OCI-LY3 (cell line): ENCODE data around the gene UBE2N.

Experiments used
- H2AFZ ChIP-seq: fragments of 200-600, 300-600 bp; shearing (Covaris generic); 2 replicates; pipeline ENCODE4 v1.6.0; 2014; ENCODE audit warnings: antibody characterized with exemption, low read depth, low read length
- H3K27ac ChIP-seq: fragments of 200-600, 300-600 bp; sonication (generic); 2 replicates; pipeline ENCODE4 v1.5.1; 2014; ENCODE audit warnings: mild to moderate bottlenecking, low read length, moderate library complexity, mixed read lengths
- H3K27me3 ChIP-seq: fragments of 200-600, 300-600 bp; sonication (generic); 2 replicates; pipeline ENCODE4 v1.6.1; 2014; ENCODE audit warnings: low read depth, low read length, mixed read lengths
- H3K36me3 ChIP-seq: fragments of 200-600, 300-600 bp; sonication (generic); replicated peaks from 2 replicates; pipeline ENCODE3; 2014; ENCODE audit warnings: low read depth, low read length, mixed read lengths
- H3K4me1 ChIP-seq: fragments of 300-600, 200-600 bp; sonication (generic); 2 replicates; pipeline ENCODE4 v1.6.1; 2014; ENCODE audit warnings: low read length, mixed read lengths
- H3K4me2 ChIP-seq: fragments of 200-600, 300-600 bp; sonication (generic); 2 replicates; pipeline ENCODE4 v1.6.1; 2014; ENCODE audit warnings: low read length, mixed read lengths
- H3K4me3 ChIP-seq: fragments of 300-600, 200-600 bp; sonication (generic); 2 replicates; pipeline ENCODE4 v1.5.1; 2014; ENCODE audit warnings: antibody characterized with exemption, mild to moderate bottlenecking, low read length, moderate library complexity
- H3K79me2 ChIP-seq: fragments of 300-600, 200-600 bp; shearing (Covaris generic); 2 replicates; pipeline ENCODE4 v1.6.1; 2014; ENCODE audit warnings: mild to moderate bottlenecking, low read length, mixed read lengths
- H3K9ac ChIP-seq: fragments of 300-600, 200-600 bp; shearing (Covaris generic); 2 replicates; pipeline ENCODE4 v1.6.0; 2014; ENCODE audit warnings: mild to moderate bottlenecking, low read length, moderate library complexity
- H3K9me3 ChIP-seq: fragments of 200-600, 300-600 bp; shearing (Covaris generic); 2 replicates; pipeline ENCODE4 v1.6.1; 2014; ENCODE audit warnings: low read length, mixed read lengths; ENCODE audit not compliant: insufficient read depth
- H4K20me1 ChIP-seq: fragments of 200-600, 300-600 bp; sonication (generic); 2 replicates; pipeline ENCODE4 v1.6.1; 2016; ENCODE audit warnings: low read length, mixed read lengths; ENCODE audit not compliant: insufficient read depth
- EZH2phosphoT487 ChIP-seq: fragments of 200-600 bp; shearing (Covaris generic); IDR thresholded peaks from 2 replicates; pipeline ENCODE4 v1.6.1; 2018; ENCODE audit warnings: antibody characterized with exemption, mixed run types, low read depth
- TF ChIP-seq, protein P1 (sequence below): fragments of 200-600, 300-600 bp; sonication (generic); IDR thresholded peaks from 2 replicates; pipeline ENCODE4 v1.5.1; 2014; ENCODE audit warnings: antibody characterized with exemption, low read length, low read depth

UBE2N gene, protein sequence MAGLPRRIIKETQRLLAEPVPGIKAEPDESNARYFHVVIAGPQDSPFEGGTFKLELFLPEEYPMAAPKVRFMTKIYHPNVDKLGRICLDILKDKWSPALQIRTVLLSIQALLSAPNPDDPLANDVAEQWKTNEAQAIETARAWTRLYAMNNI

DNA sequence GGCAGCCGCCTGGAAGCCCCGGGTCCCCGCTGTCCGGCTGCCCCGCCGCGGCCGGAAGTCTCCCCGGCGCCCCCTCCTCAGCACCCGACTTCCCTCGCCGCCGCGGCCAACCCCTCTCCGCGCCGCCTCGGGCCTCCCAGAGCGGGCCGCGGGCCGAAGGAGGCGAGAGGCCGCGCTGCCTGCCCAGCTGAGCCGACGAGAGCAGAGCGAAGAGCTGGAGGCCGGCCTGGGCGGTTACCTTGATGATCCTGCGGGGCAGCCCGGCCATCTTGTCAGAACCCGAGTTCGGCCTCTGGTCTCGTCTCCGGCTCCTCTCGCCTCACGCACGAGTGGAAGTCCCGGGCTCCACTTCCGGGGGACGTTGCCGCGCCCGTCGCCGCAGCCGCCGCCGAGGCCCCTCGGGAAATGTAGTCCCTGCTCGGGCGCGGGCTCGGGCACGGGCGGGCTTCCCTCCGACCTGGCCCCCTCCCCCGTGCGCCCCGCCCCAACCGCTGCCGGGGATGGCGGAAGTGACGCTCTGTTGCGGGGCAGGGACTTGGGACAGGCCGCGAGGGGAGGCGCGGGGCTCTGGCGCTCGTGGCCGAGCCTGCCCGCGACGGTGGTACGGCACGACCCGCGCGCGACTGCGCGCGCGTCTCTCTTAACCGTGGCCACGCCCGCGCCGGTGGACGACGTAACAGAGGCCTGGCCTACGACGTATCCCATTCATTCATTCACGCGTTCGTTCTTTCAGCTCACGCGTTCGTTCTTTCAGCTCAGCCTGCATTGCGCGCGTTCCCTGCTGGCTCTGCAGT lies at the start of gene UBE2N:
Gene UBE2N (minus strand): TSS at position 331 of the 794 bp plus-strand sequence. CDS start 63 bp downstream, at position 268.
- H3K4me1 ChIP-seq, result peaks cover 51% of the 10 kb centered on the region
- H3K36me3 ChIP-seq, result no peaks in the 10 kb centered on the region
- no peaks in the 10 kb centered on the region for H3K27me3 ChIP-seq
- peaks cover 42% of the 10 kb centered on the region for H4K20me1 ChIP-seq
- H3K27ac ChIP-seq, result peak within 1 kb of the TSS; percentile 69
- peaks cover 59% of the 10 kb centered on the region for H3K79me2 ChIP-seq
- peak within 1 kb of the TSS; percentile 96 for H3K4me3 ChIP-seq
- peak within 1 kb of the TSS; percentile 96 for H3K9ac ChIP-seq
- TF ChIP-seq, protein P1, sequence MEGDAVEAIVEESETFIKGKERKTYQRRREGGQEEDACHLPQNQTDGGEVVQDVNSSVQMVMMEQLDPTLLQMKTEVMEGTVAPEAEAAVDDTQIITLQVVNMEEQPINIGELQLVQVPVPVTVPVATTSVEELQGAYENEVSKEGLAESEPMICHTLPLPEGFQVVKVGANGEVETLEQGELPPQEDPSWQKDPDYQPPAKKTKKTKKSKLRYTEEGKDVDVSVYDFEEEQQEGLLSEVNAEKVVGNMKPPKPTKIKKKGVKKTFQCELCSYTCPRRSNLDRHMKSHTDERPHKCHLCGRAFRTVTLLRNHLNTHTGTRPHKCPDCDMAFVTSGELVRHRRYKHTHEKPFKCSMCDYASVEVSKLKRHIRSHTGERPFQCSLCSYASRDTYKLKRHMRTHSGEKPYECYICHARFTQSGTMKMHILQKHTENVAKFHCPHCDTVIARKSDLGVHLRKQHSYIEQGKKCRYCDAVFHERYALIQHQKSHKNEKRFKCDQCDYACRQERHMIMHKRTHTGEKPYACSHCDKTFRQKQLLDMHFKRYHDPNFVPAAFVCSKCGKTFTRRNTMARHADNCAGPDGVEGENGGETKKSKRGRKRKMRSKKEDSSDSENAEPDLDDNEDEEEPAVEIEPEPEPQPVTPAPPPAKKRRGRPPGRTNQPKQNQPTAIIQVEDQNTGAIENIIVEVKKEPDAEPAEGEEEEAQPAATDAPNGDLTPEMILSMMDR, result no peak
- TF ChIP-seq EZH2phosphoT487, result no peak
- H3K4me2 ChIP-seq, result peak within 1 kb of the TSS; percentile 96
- H2AFZ ChIP-seq, result peak within 1 kb of the TSS; percentile 86
- H3K9me3 ChIP-seq, result no peaks in the 10 kb centered on the region

DNA sequence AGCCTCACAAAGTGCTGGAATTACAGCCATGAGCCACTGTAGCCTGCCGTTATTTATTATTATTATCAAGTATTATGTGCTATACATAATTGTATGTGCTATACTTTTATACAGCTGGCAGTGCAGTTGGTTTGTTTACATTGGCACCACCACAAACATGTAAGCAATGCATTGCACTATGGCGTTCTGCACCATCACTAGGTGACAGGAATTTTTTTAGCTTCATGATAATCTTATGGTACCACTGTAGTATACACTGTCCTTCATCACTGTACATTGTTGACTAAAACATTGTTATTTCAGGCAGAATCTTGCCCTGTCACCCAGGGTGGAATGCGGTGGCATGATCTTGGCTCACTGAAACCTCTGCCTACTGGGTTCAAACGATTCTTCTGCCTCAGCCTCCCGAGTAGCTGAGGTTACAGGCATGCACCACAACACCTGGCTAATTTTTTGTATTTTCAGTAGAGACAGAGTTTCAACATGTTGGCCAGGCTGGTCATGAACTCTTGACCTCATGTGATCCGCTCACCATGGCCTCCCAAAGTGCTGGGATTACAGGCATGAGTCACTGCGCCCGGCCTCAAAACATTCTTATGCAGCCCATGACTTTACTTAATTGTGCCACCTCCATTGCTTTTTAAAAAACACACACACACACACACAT lies 42.7 kb upstream of the UBE2N start:
- TF ChIP-seq, protein P1, result no peak
- no peak for TF ChIP-seq EZH2phosphoT487

DNA sequence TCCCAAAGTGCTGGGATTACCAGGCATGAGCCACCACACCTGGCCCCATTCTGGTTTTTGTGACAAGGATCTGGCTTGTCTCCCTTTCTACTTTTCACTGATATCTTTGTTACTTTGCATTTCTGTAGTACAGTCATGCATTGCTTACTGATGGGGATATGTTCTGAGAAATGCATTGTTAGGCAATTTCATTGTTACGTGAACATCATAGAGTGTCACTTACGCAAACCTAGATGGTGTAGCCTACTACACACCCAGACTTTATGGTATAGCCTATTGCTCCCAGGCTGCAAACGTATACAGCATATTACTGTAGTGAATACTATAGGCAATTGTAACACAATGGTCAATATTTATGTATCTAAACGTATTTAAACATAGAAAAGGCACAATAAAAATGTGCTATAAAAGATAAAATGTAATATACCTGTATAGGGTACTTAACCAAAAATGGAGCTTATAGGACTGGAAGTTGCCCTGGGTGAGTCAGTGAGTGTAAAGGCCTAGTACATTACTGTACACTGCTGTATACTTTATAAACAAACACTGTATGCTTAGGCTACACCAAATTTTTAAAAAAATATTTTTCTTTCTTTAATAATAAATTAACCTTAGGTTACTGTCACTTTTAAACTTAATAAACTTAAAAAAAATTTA lies 41.5 kb upstream of the UBE2N start:
- Histone ChIP-seq H3K4me2 (no peak overlapping the region), H4K20me1 (no peaks in the 10 kb centered on the region), H3K36me3 (peaks cover 42% of the 10 kb centered on the region), H3K79me2 (no peaks in the 10 kb centered on the region; the same call in 1 of the 2 replicates), H3K27ac (no peak overlapping the region), H3K4me1 (no peaks in the 10 kb centered on the region), H3K4me3 (no peak overlapping the region), H3K9ac (no peak overlapping the region), H3K27me3 (no peaks in the 10 kb centered on the region), H3K9me3 (no peaks in the 10 kb centered on the region), H2AFZ (no peak overlapping the region)
- TF ChIP-seq EZH2phosphoT487, result no peak

More for the DNA sequence above, 42.7 kb upstream of the UBE2N start:
- no peaks in the 10 kb centered on the region for H3K4me1 ChIP-seq
- no peaks in the 10 kb centered on the region for H3K27me3 ChIP-seq
- no peaks in the 10 kb centered on the region for H3K9me3 ChIP-seq
- no peak overlapping the region for H3K9ac ChIP-seq
- no peaks in the 10 kb centered on the region; the same call in 1 of the 2 replicates for H3K79me2 ChIP-seq
- no peak overlapping the region for H2AFZ ChIP-seq
- no peak overlapping the region for H3K4me2 ChIP-seq
- no peaks in the 10 kb centered on the region for H4K20me1 ChIP-seq
- peaks cover 45% of the 10 kb centered on the region for H3K36me3 ChIP-seq
- H3K4me3 ChIP-seq, result no peak overlapping the region
- H3K27ac ChIP-seq, result no peak overlapping the region

DNA sequence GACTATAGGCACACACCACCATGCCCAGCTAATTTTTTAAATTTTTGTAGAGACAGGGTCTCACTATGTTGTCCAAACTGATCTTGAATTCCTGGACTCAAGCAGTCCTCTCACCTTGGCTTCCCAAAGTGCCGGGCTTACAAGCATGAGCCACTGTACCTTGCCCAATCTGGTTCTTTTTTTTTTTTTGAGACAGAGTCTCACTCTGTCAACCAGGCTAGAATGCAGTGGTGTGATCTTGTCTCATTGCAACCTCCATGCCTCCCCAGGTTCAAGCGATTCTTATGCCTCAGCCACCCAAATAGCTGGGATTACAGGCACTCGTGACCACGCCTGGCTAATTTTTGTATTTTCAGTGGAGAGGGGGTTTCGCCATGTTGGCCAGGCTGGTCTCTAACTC lies 41.0 kb upstream of the UBE2N start:
- peaks cover 41% of the 10 kb centered on the region for H3K36me3 ChIP-seq
- H3K4me3 ChIP-seq, result no peak overlapping the region
- no peak overlapping the region for H3K27ac ChIP-seq
- H3K4me1 ChIP-seq, result no peaks in the 10 kb centered on the region
- H4K20me1 ChIP-seq, result no peaks in the 10 kb centered on the region
- H3K9me3 ChIP-seq, result no peaks in the 10 kb centered on the region
- no peaks in the 10 kb centered on the region for H3K27me3 ChIP-seq
- TF ChIP-seq EZH2phosphoT487, result no peak
- TF ChIP-seq, protein P1, result no peak
- H3K4me2 ChIP-seq, result no peak overlapping the region
- H3K9ac ChIP-seq, result no peak overlapping the region
- peaks cover 3% of the 10 kb centered on the region; the same call in 1 of the 2 replicates for H3K79me2 ChIP-seq
- no peak overlapping the region for H2AFZ ChIP-seq
